ENCODE measurements around the gene NRL.

- TF ChIP-seq, protein P1, sequence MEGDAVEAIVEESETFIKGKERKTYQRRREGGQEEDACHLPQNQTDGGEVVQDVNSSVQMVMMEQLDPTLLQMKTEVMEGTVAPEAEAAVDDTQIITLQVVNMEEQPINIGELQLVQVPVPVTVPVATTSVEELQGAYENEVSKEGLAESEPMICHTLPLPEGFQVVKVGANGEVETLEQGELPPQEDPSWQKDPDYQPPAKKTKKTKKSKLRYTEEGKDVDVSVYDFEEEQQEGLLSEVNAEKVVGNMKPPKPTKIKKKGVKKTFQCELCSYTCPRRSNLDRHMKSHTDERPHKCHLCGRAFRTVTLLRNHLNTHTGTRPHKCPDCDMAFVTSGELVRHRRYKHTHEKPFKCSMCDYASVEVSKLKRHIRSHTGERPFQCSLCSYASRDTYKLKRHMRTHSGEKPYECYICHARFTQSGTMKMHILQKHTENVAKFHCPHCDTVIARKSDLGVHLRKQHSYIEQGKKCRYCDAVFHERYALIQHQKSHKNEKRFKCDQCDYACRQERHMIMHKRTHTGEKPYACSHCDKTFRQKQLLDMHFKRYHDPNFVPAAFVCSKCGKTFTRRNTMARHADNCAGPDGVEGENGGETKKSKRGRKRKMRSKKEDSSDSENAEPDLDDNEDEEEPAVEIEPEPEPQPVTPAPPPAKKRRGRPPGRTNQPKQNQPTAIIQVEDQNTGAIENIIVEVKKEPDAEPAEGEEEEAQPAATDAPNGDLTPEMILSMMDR (IDR thresholded peaks at IDR 0.05 in 2 of 3, conservative IDR thresholded peaks at IDR 0.05 in 1 of 3; ENCODE audit: control insufficient read depth in 2 of 3, extremely low read depth in 1 of 3, insufficient read depth in 1 of 3, low read depth in 3 of 3, low read length in 3 of 3): no peak
- TF ChIP-seq ETV6 (conservative IDR thresholded peaks at IDR 0.05 in 1 of 2, IDR thresholded peaks at IDR 0.05 in 1 of 2; ENCODE audit: borderline replicate concordance in 1 of 2, low read depth in 1 of 2) (no peak), IKZF2 (IDR thresholded peaks at IDR 0.05) (no peak), CREM (IDR thresholded peaks at IDR 0.05; ENCODE audit: low read depth) (no peak), RAD21 (IDR thresholded peaks at IDR 0.05; ENCODE audit: insufficient read depth, low read depth, low read length) (no peak), USF2 (IDR thresholded peaks at IDR 0.05; ENCODE audit: borderline replicate concordance, low read depth, low read length) (no peak), LARP7 (IDR thresholded peaks at IDR 0.05) (no peak), CREB1 (IDR thresholded peaks at IDR 0.05; ENCODE audit: low read depth) (no peak), POLR2A (IDR thresholded peaks at IDR 0.05; ENCODE audit: low read depth, low read length) (no peak), STAT3 (IDR thresholded peaks at IDR 0.05; ENCODE audit: low read depth, low read length) (no peak)
- TF ChIP-seq, protein P2, sequence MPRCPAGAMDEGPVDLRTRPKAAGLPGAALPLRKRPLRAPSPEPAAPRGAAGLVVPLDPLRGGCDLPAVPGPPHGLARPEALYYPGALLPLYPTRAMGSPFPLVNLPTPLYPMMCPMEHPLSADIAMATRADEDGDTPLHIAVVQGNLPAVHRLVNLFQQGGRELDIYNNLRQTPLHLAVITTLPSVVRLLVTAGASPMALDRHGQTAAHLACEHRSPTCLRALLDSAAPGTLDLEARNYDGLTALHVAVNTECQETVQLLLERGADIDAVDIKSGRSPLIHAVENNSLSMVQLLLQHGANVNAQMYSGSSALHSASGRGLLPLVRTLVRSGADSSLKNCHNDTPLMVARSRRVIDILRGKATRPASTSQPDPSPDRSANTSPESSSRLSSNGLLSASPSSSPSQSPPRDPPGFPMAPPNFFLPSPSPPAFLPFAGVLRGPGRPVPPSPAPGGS (IDR thresholded peaks at IDR 0.05; ENCODE audit: borderline replicate concordance, insufficient read depth, low read depth, low read length, poor library complexity, severe bottlenecking): no peak
Observed at GRCh38 chr14:24150567-24150966, 35.8 kb upstream of the NRL start.

Measured in GM12878 (cell line).